Panc1 (cell line): Measurements from ENCODE around the gene SMYD5. TPM values are rescaled to one million over a fixed set of nuclear protein-coding genes. Genes with fewer than 3 reads are reported as not detected.

ENCODE experiments used
- ATAC-seq: fragments of 200-7000 bp; cut with Tn5 transposase; 2 replicates; pipeline ENCODE4 v1.9.1; 2020; ENCODE audit warnings: mild to moderate bottlenecking, moderate library complexity
- BruUV-seq: library from RNA; stranded (reverse); fragments of 400-500 nt; replicated peaks from 2 replicates; lab custom pipeline; 2021; lab: Mats Ljungman, UMichigan
- CTCF ChIA-PET: fragments of 300-600 bp; sonication (Branson Sonifier 250); formaldehyde crosslinking; loops from one replicate; lab custom pipeline; 2022; ENCODE audit warnings: antibody characterized with exemption; lab: Charles Lee
- POLR2A ChIA-PET: fragments of 300-600 bp; sonication (Branson Sonifier 250); formaldehyde crosslinking; loops from one replicate; lab custom pipeline; 2022; ENCODE audit warnings: antibody characterized with exemption; lab: Charles Lee
- DNase-seq: peaks from one replicate; pipeline ENCODE4 v3.0.0-alpha.2; 2010; ENCODE audit warnings: low read depth, low spot score
- H3K27ac ChIP-seq: 2 replicates; pipeline ENCODE4 v1.5.1; 2011; ENCODE audit warnings: mild to moderate bottlenecking, low read length, inconsistent platforms
- H3K27me3 ChIP-seq: fragments of 200-500 bp; sonication (Bioruptor generic); 2 replicates; pipeline ENCODE4 v1.6.0; 2014; ENCODE audit warnings: low read length, inconsistent platforms; ENCODE audit not compliant: control insufficient read depth, insufficient read depth
- H3K36me3 ChIP-seq: fragments of 200-500 bp; sonication (Bioruptor generic); 2 replicates; pipeline ENCODE4 v1.5.1; 2014; ENCODE audit warnings: inconsistent platforms, mild to moderate bottlenecking, low read length, moderate library complexity; ENCODE audit not compliant: control insufficient read depth, insufficient read depth
- H3K4me1 ChIP-seq: 2 replicates; pipeline ENCODE4 v1.5.1; 2011; ENCODE audit warnings: inconsistent platforms, mild to moderate bottlenecking, low read length, moderate library complexity; ENCODE audit not compliant: control insufficient read depth, insufficient read depth
- H3K4me3 ChIP-seq, 2 experiments: 2 replicates each; pipeline ENCODE4 v1.5.1; 2011 to 2012; ENCODE audit warnings: low read depth in 2 of 2, low read length in 2 of 2, mild to moderate bottlenecking in 2 of 2, inconsistent platforms in 1 of 2, moderate library complexity in 1 of 2
- H3K9me3 ChIP-seq: fragments of 200-500 bp; sonication (Bioruptor generic); 2 replicates; pipeline ENCODE4 v1.5.1; 2014; ENCODE audit warnings: low read depth, mild to moderate bottlenecking, inconsistent platforms, low read length, moderate library complexity; ENCODE audit not compliant: control insufficient read depth, insufficient read depth
- CTCF ChIP-seq: fragments of 450-650 bp; IDR thresholded peaks from 2 replicates; pipeline ENCODE4 v1.5.1; 2017; ENCODE audit warnings: mild to moderate bottlenecking
- POLR2AphosphoS5 ChIP-seq: IDR thresholded peaks from 2 replicates; pipeline ENCODE4 v1.6.1; 2012; ENCODE audit warnings: mild to moderate bottlenecking, low read depth, low read length, moderate library complexity
- SIN3A ChIP-seq: IDR thresholded peaks from 2 replicates; pipeline ENCODE4 v1.6.1; 2012; ENCODE audit warnings: low read depth, mild to moderate bottlenecking, low read length, moderate library complexity, borderline replicate concordance; ENCODE audit not compliant: insufficient read depth
- TCF7L2 ChIP-seq: IDR thresholded peaks from 2 replicates; pipeline ENCODE4 v1.6.1; 2011; ENCODE audit warnings: mild to moderate bottlenecking, low read depth, low read length, inconsistent platforms
- in situ Hi-C: cut with HindIII; loops from 2 replicates; pipeline ENCODE4 v1.10.0; 2016; ENCODE audit warnings: low sequenced_read_pairs, low pct_unique_long_range_greater_than_20kb
- intact Hi-C: fragments of 100-400 bp; cut with micrococcal nuclease; formaldehyde crosslinking; loops from one replicate; pipeline ENCODE4 v1.10.0; 2022; ENCODE audit not compliant: unreplicated experiment
- total RNA-seq: library from RNA; stranded (reverse); gene quantifications from one replicate; pipeline ENCODE4 v1.2.1, GENCODE V29; 2021; ENCODE audit not compliant: unreplicated experiment
- TF ChIP-seq, protein P1 (sequence below), 2 experiments: IDR thresholded peaks; 2 replicates each; pipeline ENCODE4 v1.6.1; 2011 to 2012; ENCODE audit warnings: low read depth in 2 of 2, control low read depth in 1 of 2, low read length in 1 of 2, mild to moderate bottlenecking in 1 of 2, moderate library complexity in 1 of 2; ENCODE audit not compliant: insufficient read depth in 1 of 2

Gene SMYD5
- total RNA-seq, 1 experiment from 2014 or later, result 37.6 TPM

- Histone ChIP-seq H3K4me3 (no peak overlapping the region), H3K27me3 (no peaks in the 10 kb centered on the region), H3K9me3 (no peaks in the 10 kb centered on the region), H3K4me1 (no peaks in the 10 kb centered on the region), H3K36me3 (peaks cover 10% of the 10 kb centered on the region; the same call in 1 of the 2 replicates), H3K27ac (no peak overlapping the region)
- POLR2A ChIA-PET, result no interaction called here
- DNase-seq, result no peak
- ATAC-seq, result no peak
- intact Hi-C loops, result no loop called here
- in situ Hi-C loops, result no loop called here
- TSS peak; percentile 18 for BruUV-seq
- TF ChIP-seq, protein P1, sequence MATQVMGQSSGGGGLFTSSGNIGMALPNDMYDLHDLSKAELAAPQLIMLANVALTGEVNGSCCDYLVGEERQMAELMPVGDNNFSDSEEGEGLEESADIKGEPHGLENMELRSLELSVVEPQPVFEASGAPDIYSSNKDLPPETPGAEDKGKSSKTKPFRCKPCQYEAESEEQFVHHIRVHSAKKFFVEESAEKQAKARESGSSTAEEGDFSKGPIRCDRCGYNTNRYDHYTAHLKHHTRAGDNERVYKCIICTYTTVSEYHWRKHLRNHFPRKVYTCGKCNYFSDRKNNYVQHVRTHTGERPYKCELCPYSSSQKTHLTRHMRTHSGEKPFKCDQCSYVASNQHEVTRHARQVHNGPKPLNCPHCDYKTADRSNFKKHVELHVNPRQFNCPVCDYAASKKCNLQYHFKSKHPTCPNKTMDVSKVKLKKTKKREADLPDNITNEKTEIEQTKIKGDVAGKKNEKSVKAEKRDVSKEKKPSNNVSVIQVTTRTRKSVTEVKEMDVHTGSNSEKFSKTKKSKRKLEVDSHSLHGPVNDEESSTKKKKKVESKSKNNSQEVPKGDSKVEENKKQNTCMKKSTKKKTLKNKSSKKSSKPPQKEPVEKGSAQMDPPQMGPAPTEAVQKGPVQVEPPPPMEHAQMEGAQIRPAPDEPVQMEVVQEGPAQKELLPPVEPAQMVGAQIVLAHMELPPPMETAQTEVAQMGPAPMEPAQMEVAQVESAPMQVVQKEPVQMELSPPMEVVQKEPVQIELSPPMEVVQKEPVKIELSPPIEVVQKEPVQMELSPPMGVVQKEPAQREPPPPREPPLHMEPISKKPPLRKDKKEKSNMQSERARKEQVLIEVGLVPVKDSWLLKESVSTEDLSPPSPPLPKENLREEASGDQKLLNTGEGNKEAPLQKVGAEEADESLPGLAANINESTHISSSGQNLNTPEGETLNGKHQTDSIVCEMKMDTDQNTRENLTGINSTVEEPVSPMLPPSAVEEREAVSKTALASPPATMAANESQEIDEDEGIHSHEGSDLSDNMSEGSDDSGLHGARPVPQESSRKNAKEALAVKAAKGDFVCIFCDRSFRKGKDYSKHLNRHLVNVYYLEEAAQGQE (IDR thresholded peaks at IDR 0.05; ENCODE audit: insufficient read depth in 1 of 2, low read depth in 2 of 2, low read length in 1 of 2), result no peak
- TF ChIP-seq SIN3A (no peak), CTCF (no peak), TCF7L2 (no peak), POLR2AphosphoS5 (no peak)
- CTCF ChIA-PET, result interaction anchor here (0.6 kb wide), 1 partner anchor 646 kb away, joined by 4 read pairs; no protein-coding TSS in a partner anchor
Observed at GRCh38 chr2:73225513-73226360, 11.7 kb downstream of the SMYD5 start.

GRCh38 chr2:73227086-73227485 is 13.0 kb downstream of the SMYD5 start:
- no TSS peak for BruUV-seq
- H3K4me3 ChIP-seq, result no peak overlapping the region
- H3K27ac ChIP-seq, result no peak overlapping the region
- ATAC-seq (no peak), DNase-seq (no peak)
- H3K9me3 ChIP-seq, result no peaks in the 10 kb centered on the region
- no peaks in the 10 kb centered on the region for H3K27me3 ChIP-seq
- CTCF ChIA-PET, result no interaction called here
- peaks cover 8% of the 10 kb centered on the region; the same call in 1 of the 2 replicates for H3K36me3 ChIP-seq
- in situ Hi-C loops, result no loop called here
- intact Hi-C loops, result no loop called here
- H3K4me1 ChIP-seq, result no peaks in the 10 kb centered on the region
- POLR2A ChIA-PET, result no interaction called here
- TF ChIP-seq CTCF (no peak), SIN3A (no peak), TCF7L2 (no peak), POLR2AphosphoS5 (no peak)
- TF ChIP-seq, protein P1 (IDR thresholded peaks at IDR 0.05; ENCODE audit: insufficient read depth in 1 of 2, low read depth in 2 of 2, low read length in 1 of 2), result no peak
